HG03103 (cell line): Measurements from ENCODE around the gene BBS1.
"Not testable (repeated sequence)": the region's sequence is repeated elsewhere in the genome, so short reads cannot be mapped to it uniquely, and the experiment has no call there.

Experiments
- ATAC-seq: cut with Tn5 transposase; IDR thresholded peaks from one replicate; pipeline ENCODE4 v1.9.1; 2021; ENCODE audit warnings: low read depth; ENCODE audit not compliant: unreplicated experiment

Gene BBS1

GRCh38 chr11:66569076-66569475, 58.6 kb downstream of the BBS1 start:
- no peak for ATAC-seq

GRCh38 chr11:66570079-66570849, 59.8 kb downstream of the BBS1 start:
- no peak for ATAC-seq

- ATAC-seq = no peak
These were observed 60.4 kb downstream of the BBS1 start for GRCh38 chr11:66570850-66571180.

- no peak for ATAC-seq
These were observed 68.7 kb downstream of the BBS1 start for GRCh38 chr11:66579017-66579606.

GRCh38 chr11:66580803-66581202, 70.4 kb downstream of the BBS1 start:
- no peak for ATAC-seq

GRCh38 chr11:66581261-66581660, 70.8 kb downstream of the BBS1 start:
- no peak for ATAC-seq

- ATAC-seq = not testable (repeated sequence)
These were observed 72.2 kb downstream of the BBS1 start for GRCh38 chr11:66582565-66583147.
